ENCODE results near the gene CFAP46.
"Not testable (repeated sequence)": the region's sequence is repeated elsewhere in the genome, so short reads cannot be mapped to it uniquely, and the experiment has no call there.

Gene CFAP46

DNA sequence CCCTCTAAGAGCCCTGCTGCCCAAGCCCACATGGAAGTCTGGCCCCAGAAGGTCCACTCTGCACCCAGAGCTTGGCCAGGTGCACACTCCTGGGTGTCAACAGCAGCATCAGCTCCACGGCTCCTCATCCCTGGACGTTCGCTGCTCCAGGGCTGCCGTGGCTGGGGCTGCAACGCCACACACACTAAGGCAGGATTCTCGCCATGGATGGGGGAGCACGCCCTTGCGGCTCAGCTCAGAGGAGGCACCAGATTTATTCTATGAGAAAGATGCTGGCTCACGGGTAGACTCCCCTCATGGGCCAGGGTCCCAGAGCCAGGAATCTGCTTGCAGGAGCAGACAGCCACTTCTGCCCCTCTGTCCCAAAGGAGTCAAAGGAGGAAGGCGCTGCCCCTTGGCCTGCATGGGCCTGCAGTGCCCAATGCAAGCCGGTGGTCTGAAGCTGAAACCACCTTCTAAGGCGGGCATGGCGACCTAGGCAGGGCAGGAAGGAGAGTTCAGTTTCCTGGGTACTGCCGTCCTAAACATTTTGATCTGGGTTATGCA, 42.1 kb downstream of the CFAP46 start:
- CTCF ChIA-PET: interaction anchor here (0.8 kb wide), 1 partner anchor 38 kb away, joined by 3 read pairs; no protein-coding TSS in a partner anchor

DNA sequence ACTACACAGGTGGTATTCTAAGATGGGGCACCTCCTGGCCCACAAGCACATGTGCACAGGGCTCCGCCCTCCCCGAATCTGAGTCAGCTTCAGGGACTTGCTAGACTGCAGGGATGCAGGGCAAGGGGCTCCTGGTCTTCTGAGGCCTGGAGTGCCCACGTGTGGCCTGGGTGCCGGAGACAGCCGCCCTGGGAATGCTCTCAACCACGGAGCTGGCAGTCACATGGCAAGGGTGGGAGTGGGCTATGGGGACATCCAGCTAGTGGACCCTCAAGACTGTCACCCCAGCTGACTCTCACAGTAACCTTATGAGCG, 42.7 kb downstream of the CFAP46 start:
- WGBS (ENCODE audit: insufficient coverage): 98% methylated on average over 7 of the region's 7 CpGs
- no peaks in the 10 kb centered on the region for H3K4me1 ChIP-seq (ENCODE audit: control extremely low read depth in 1 of 4, control insufficient read depth in 4 of 4, insufficient read depth in 4 of 4, low read length in 3 of 4)
- H3K27me3 ChIP-seq (replicated peaks in 2 of 5; ENCODE audit: control insufficient read depth in 4 of 5, insufficient read depth in 5 of 5, low read length in 4 of 5): peaks cover 0 to 16% (median 4%) of the 10 kb centered on the region in 5 experiments
- ChIA-PET CTCF (no interaction called here), POLR2A (no interaction called here)
- H3K27ac ChIP-seq (ENCODE audit: insufficient read depth in 1 of 2, low read depth in 1 of 2, low read length in 2 of 2, poor library complexity in 1 of 2, severe bottlenecking in 2 of 2): no peak overlapping the region
- H3K4me3 ChIP-seq (ENCODE audit: control insufficient read depth in 1 of 7, extremely low read depth in 1 of 7, insufficient read depth in 4 of 7, low read depth in 2 of 7, low read length in 6 of 7): no peak overlapping the region
- H3K9me3 ChIP-seq (ENCODE audit: control extremely low read depth in 1 of 5, control insufficient read depth in 4 of 5, insufficient read depth in 2 of 5, low read depth in 1 of 5, low read length in 4 of 5): peaks cover 0 to 7% (median 6%) of the 10 kb centered on the region in 5 experiments
- no peak for DNase-seq
- no peaks in the 10 kb centered on the region for H3K36me3 ChIP-seq (ENCODE audit: control insufficient read depth in 4 of 4, insufficient read depth in 4 of 4, low read length in 3 of 4)

More for the DNA sequence above, 42.1 kb downstream of the CFAP46 start:
- peaks cover 0 to 16% (median 4%) of the 10 kb centered on the region in 5 experiments for H3K27me3 ChIP-seq (replicated peaks in 2 of 5; ENCODE audit: control insufficient read depth in 4 of 5, insufficient read depth in 5 of 5, low read length in 4 of 5)
- DNase-seq: no peak
- H3K4me3 ChIP-seq (ENCODE audit: control insufficient read depth in 1 of 7, extremely low read depth in 1 of 7, insufficient read depth in 4 of 7, low read depth in 2 of 7, low read length in 6 of 7): no peak overlapping the region
- H3K27ac ChIP-seq (ENCODE audit: insufficient read depth in 1 of 2, low read depth in 1 of 2, low read length in 2 of 2, poor library complexity in 1 of 2, severe bottlenecking in 2 of 2): no peak overlapping the region
- H3K36me3 ChIP-seq (ENCODE audit: control insufficient read depth in 4 of 4, insufficient read depth in 4 of 4, low read length in 3 of 4): no peaks in the 10 kb centered on the region
- POLR2A ChIA-PET: no interaction called here
- no peaks in the 10 kb centered on the region for H3K4me1 ChIP-seq (ENCODE audit: control extremely low read depth in 1 of 4, control insufficient read depth in 4 of 4, insufficient read depth in 4 of 4, low read length in 3 of 4)
- peaks cover 0 to 7% (median 6%) of the 10 kb centered on the region in 5 experiments for H3K9me3 ChIP-seq (ENCODE audit: control extremely low read depth in 1 of 5, control insufficient read depth in 4 of 5, insufficient read depth in 2 of 5, low read depth in 1 of 5, low read length in 4 of 5)
- WGBS (ENCODE audit: insufficient coverage): 95% methylated on average over 9 of the region's 14 CpGs

GRCh38 chr10:132899054-132899750, 43.2 kb downstream of the CFAP46 start:
- no peak for DNase-seq
- no peak overlapping the region for H3K4me3 ChIP-seq (ENCODE audit: control insufficient read depth in 1 of 7, extremely low read depth in 1 of 7, insufficient read depth in 4 of 7, low read depth in 2 of 7, low read length in 6 of 7)

GRCh38 chr10:132898391-132899053, 43.8 kb downstream of the CFAP46 start:
- H3K4me3 ChIP-seq (ENCODE audit: control insufficient read depth in 1 of 7, extremely low read depth in 1 of 7, insufficient read depth in 4 of 7, low read depth in 2 of 7, low read length in 6 of 7): no peak overlapping the region
- peaks cover 0 to 16% (median 2%) of the 10 kb centered on the region in 5 experiments for H3K27me3 ChIP-seq (replicated peaks in 2 of 5; ENCODE audit: control insufficient read depth in 4 of 5, insufficient read depth in 5 of 5, low read length in 4 of 5)
- no peaks in the 10 kb centered on the region for H3K4me1 ChIP-seq (ENCODE audit: control extremely low read depth in 1 of 4, control insufficient read depth in 4 of 4, insufficient read depth in 4 of 4, low read length in 3 of 4)
- ChIA-PET CTCF (no interaction called here), POLR2A (no interaction called here)
- DNase-seq: no peak
- H3K36me3 ChIP-seq (ENCODE audit: control insufficient read depth in 4 of 4, insufficient read depth in 4 of 4, low read length in 3 of 4): no peaks in the 10 kb centered on the region
- H3K9me3 ChIP-seq (ENCODE audit: control extremely low read depth in 1 of 5, control insufficient read depth in 4 of 5, insufficient read depth in 2 of 5, low read depth in 1 of 5, low read length in 4 of 5): peaks cover 0 to 7% (median 6%) of the 10 kb centered on the region in 5 experiments
- WGBS (ENCODE audit: insufficient coverage): 98% methylated on average over 7 of the region's 12 CpGs
- H3K27ac ChIP-seq (ENCODE audit: insufficient read depth in 1 of 2, low read depth in 1 of 2, low read length in 2 of 2, poor library complexity in 1 of 2, severe bottlenecking in 2 of 2): no peak overlapping the region

More at GRCh38 chr10:132899054-132899750, 43.2 kb downstream of the CFAP46 start:
- WGBS (ENCODE audit: insufficient coverage): 98% methylated on average over 21 of the region's 30 CpGs
- peaks cover 0 to 7% (median 6%) of the 10 kb centered on the region in 5 experiments for H3K9me3 ChIP-seq (ENCODE audit: control extremely low read depth in 1 of 5, control insufficient read depth in 4 of 5, insufficient read depth in 2 of 5, low read depth in 1 of 5, low read length in 4 of 5)
- ChIA-PET CTCF (no interaction called here), POLR2A (no interaction called here)
- H3K4me1 ChIP-seq (ENCODE audit: control extremely low read depth in 1 of 4, control insufficient read depth in 4 of 4, insufficient read depth in 4 of 4, low read length in 3 of 4): no peaks in the 10 kb centered on the region
- peaks cover 0 to 16% (median 3%) of the 10 kb centered on the region in 5 experiments for H3K27me3 ChIP-seq (replicated peaks in 2 of 5; ENCODE audit: control insufficient read depth in 4 of 5, insufficient read depth in 5 of 5, low read length in 4 of 5)
- no peaks in the 10 kb centered on the region for H3K36me3 ChIP-seq (ENCODE audit: control insufficient read depth in 4 of 4, insufficient read depth in 4 of 4, low read length in 3 of 4)
- H3K27ac ChIP-seq (ENCODE audit: insufficient read depth in 1 of 2, low read depth in 1 of 2, low read length in 2 of 2, poor library complexity in 1 of 2, severe bottlenecking in 2 of 2): no peak overlapping the region

DNA sequence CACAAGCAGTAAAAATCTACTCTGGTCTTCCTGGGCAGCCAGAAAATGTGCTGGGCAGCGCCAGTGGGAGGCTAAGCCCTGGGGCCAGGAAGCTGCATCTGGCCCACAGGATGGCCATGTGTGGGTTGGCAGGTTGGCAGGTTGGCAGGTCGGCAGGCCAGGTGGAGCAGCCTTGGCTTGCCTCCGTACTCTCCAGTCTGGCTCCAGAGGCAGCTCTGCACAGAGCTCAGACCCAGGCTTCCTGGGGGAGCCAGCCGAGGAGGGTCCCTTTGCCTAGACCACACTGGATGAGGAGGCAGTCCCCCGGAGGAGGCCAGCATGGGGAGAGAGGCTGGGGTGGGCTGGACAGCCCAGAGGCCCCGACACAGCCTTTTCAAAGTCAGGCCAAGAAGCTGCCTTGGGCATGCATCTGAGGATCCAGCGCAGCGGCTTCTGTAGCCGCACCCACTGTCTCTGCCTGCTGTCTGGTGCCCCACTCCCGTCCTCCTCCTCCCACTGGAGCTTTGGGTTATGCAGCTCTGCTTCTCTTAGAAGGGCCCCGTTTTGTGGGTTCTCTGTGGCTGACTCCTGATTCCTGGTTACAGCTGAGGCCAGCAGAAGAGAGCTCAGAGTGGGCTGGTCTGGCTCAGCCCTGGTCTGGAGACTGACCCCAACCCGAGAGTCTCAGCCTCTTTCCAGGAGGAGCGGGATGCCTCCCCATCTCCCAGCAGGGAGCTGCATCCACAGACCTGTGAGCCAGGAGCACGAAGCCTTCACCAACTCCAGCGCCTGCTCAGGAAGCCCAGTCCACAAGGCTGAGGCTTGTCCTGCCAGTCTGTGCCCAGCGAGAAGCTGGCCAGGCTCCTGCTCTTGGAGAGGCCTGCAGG, 44.6 kb downstream of the CFAP46 start:
- no peaks in the 10 kb centered on the region for H3K4me1 ChIP-seq (ENCODE audit: control extremely low read depth in 1 of 4, control insufficient read depth in 4 of 4, insufficient read depth in 4 of 4, low read length in 3 of 4)
- DNase-seq: no peak

DNA sequence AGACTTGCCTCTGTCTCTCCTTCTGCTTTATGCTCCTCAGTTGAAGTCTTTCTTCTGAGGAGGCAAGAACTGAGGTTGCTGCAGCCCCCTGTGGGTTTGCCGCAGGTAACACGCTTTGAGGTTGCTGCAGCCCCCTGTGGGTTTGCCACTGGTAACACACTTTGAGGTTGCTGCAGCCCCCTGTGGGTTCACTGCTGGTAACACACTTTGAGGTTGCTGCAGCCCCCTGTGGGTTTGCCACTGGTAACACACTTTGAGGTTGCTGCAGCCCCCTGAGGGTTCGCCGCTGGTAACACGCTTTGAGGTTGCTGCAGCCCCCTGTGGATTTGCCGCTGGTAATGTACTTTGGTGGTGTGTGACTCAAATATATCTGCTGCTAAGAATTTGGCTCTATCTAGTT, 48.6 kb downstream of the CFAP46 start:
- H3K27me3 ChIP-seq (replicated peaks in 2 of 5; ENCODE audit: control insufficient read depth in 4 of 5, insufficient read depth in 5 of 5, low read length in 4 of 5): peaks cover 0 to 36% (median 4%) of the 10 kb centered on the region in 5 experiments
- peak; percentile 75 to 87 (median 83) for DNase-seq
- H3K27ac ChIP-seq (ENCODE audit: insufficient read depth in 1 of 2, low read depth in 1 of 2, low read length in 2 of 2, poor library complexity in 1 of 2, severe bottlenecking in 2 of 2); H3K36me3 ChIP-seq (ENCODE audit: control insufficient read depth in 4 of 4, insufficient read depth in 4 of 4, low read length in 3 of 4); POLR2A ChIA-PET; H3K4me1 ChIP-seq (ENCODE audit: control extremely low read depth in 1 of 4, control insufficient read depth in 4 of 4, insufficient read depth in 4 of 4, low read length in 3 of 4); H3K4me3 ChIP-seq (ENCODE audit: control insufficient read depth in 1 of 7, extremely low read depth in 1 of 7, insufficient read depth in 4 of 7, low read depth in 2 of 7, low read length in 6 of 7); H3K9me3 ChIP-seq (ENCODE audit: control extremely low read depth in 1 of 5, control insufficient read depth in 4 of 5, insufficient read depth in 2 of 5, low read depth in 1 of 5, low read length in 4 of 5): not testable (repeated sequence)
- 66% methylated on average over 2 of the region's 6 CpGs for WGBS (ENCODE audit: insufficient coverage)
- CTCF ChIA-PET: interaction anchor here (0.8 to 2.7 kb wide), 3 partner anchors 10 to 58 kb away, joined by 4 to 12 read pairs (median 4); no protein-coding TSS in a partner anchor

More for the DNA sequence above, 44.6 kb downstream of the CFAP46 start:
- peaks cover 0 to 23% (median 2%) of the 10 kb centered on the region in 5 experiments for H3K27me3 ChIP-seq (replicated peaks in 2 of 5; ENCODE audit: control insufficient read depth in 4 of 5, insufficient read depth in 5 of 5, low read length in 4 of 5)
- no peaks in the 10 kb centered on the region for H3K36me3 ChIP-seq (ENCODE audit: control insufficient read depth in 4 of 4, insufficient read depth in 4 of 4, low read length in 3 of 4)
- WGBS (ENCODE audit: insufficient coverage): 89% methylated on average over 16 of the region's 16 CpGs
- peaks cover 0 to 7% (median 6%) of the 10 kb centered on the region in 5 experiments for H3K9me3 ChIP-seq (ENCODE audit: control extremely low read depth in 1 of 5, control insufficient read depth in 4 of 5, insufficient read depth in 2 of 5, low read depth in 1 of 5, low read length in 4 of 5)
- CTCF ChIA-PET: no interaction called here
- POLR2A ChIA-PET: no interaction called here
- no peak overlapping the region for H3K27ac ChIP-seq (ENCODE audit: insufficient read depth in 1 of 2, low read depth in 1 of 2, low read length in 2 of 2, poor library complexity in 1 of 2, severe bottlenecking in 2 of 2)
- H3K4me3 ChIP-seq (ENCODE audit: control insufficient read depth in 1 of 7, extremely low read depth in 1 of 7, insufficient read depth in 4 of 7, low read depth in 2 of 7, low read length in 6 of 7): no peak overlapping the region

Measured in common myeloid progenitor, CD34-positive (primary cell).